K562 (cell line): ENCODE data around the gene SHISAL1.

Experiments used
- CHD4 ChIP-seq: fragments of 200-600 bp; sonication (generic); IDR thresholded peaks from 3 replicates; pipeline ENCODE4 v1.6.1; 2012; ENCODE audit warnings: low read depth, mild to moderate bottlenecking, mixed read lengths, low read length, inconsistent platforms; ENCODE audit not compliant: insufficient read depth, insufficient replicate concordance, poor library complexity, severe bottlenecking
- CREB1 ChIP-seq, 2 experiments: sonication (generic) in 1 of 2; formaldehyde crosslinking in 1 of 2; IDR thresholded peaks; 2 replicates each; pipeline versions ENCODE4 v1.6.1 to v1.8.0; 2012 to 2022; ENCODE audit warnings: inconsistent platforms in 1 of 2, mild to moderate bottlenecking in 1 of 2, missing genetic modification reagents in 1 of 2, moderate library complexity in 1 of 2
- ELF2 ChIP-seq: fragments of 250-450 bp; sonication (Bioruptor Pico); IDR thresholded peaks from 2 replicates; pipeline ENCODE4 v1.5.0; 2021; ENCODE audit warnings: mild to moderate bottlenecking
- EZH2 ChIP-seq: IDR thresholded peaks from 2 replicates; pipeline ENCODE4 v1.6.1; 2012; ENCODE audit warnings: low read depth, mild to moderate bottlenecking, inconsistent platforms, low read length, borderline replicate concordance
- HNRNPUL1 ChIP-seq: fragments of 200-400 bp; formaldehyde crosslinking; IDR thresholded peaks from 2 replicates; pipeline ENCODE4 v1.6.1; 2017; ENCODE audit warnings: low read length
- MYC ChIP-seq, 2 experiments: fragments of 250-450 bp in 1 of 2; sonication (Bioruptor Pico) in 1 of 2; IDR thresholded peaks; 2 replicates each; pipeline versions ENCODE4 v1.5.1 to v1.6.1; 2012 to 2021; ENCODE audit warnings: low read depth in 2 of 2, borderline replicate concordance in 1 of 2, improper control_type of control experiment in 1 of 2, low read length in 1 of 2, mild to moderate bottlenecking in 1 of 2, moderate library complexity in 1 of 2
- RBM15 ChIP-seq: fragments of 200-400 bp; formaldehyde crosslinking; IDR thresholded peaks from 2 replicates; pipeline ENCODE4 v1.6.1; 2018; ENCODE audit warnings: mild to moderate bottlenecking, low read length, moderate library complexity; ENCODE audit not compliant: insufficient read depth
- ZNF124 ChIP-seq: sonication (generic); formaldehyde crosslinking; IDR thresholded peaks from 2 replicates; pipeline ENCODE4 v1.8.1; 2022; ENCODE audit warnings: missing genetic modification reagents
- ZNF592 ChIP-seq: fragments of 450-650 bp; IDR thresholded peaks from 2 replicates; pipeline ENCODE4 v1.6.1; 2017; ENCODE audit warnings: antibody characterized with exemption, mild to moderate bottlenecking
- TF ChIP-seq, protein P1 (sequence below): sonication (generic); formaldehyde crosslinking; IDR thresholded peaks from 2 replicates; pipeline ENCODE4 v1.8.0; 2022; ENCODE audit warnings: mild to moderate bottlenecking, missing genetic modification reagents
- TF ChIP-seq, protein P2 (sequence below): sonication (generic); formaldehyde crosslinking; IDR thresholded peaks from 2 replicates; pipeline ENCODE4 v1.8.0; 2022; ENCODE audit warnings: mild to moderate bottlenecking, missing genetic modification reagents

- TF ChIP-seq ELF2 (CRISPR knock-in tag) (no peak), HNRNPUL1 (no peak), CREB1 (IDR thresholded peaks at IDR 0.05) (no peak), CREB1 (CRISPR knock-in tag; IDR thresholded peaks at IDR 0.05) (no peak), MYC (IDR thresholded peaks at IDR 0.05; ENCODE audit: low read depth, low read length) (no peak), MYC (CRISPR knock-in tag; IDR thresholded peaks at IDR 0.05; ENCODE audit: borderline replicate concordance, low read depth) (no peak), EZH2 (no peak), ZNF124 (CRISPR knock-in tag) (no peak), CHD4 (no peak), ZNF592 (no peak), RBM15 (no peak)
- TF ChIP-seq, protein P1, sequence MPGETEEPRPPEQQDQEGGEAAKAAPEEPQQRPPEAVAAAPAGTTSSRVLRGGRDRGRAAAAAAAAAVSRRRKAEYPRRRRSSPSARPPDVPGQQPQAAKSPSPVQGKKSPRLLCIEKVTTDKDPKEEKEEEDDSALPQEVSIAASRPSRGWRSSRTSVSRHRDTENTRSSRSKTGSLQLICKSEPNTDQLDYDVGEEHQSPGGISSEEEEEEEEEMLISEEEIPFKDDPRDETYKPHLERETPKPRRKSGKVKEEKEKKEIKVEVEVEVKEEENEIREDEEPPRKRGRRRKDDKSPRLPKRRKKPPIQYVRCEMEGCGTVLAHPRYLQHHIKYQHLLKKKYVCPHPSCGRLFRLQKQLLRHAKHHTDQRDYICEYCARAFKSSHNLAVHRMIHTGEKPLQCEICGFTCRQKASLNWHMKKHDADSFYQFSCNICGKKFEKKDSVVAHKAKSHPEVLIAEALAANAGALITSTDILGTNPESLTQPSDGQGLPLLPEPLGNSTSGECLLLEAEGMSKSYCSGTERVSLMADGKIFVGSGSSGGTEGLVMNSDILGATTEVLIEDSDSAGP (CRISPR knock-in tag): no peak
- TF ChIP-seq, protein P2, sequence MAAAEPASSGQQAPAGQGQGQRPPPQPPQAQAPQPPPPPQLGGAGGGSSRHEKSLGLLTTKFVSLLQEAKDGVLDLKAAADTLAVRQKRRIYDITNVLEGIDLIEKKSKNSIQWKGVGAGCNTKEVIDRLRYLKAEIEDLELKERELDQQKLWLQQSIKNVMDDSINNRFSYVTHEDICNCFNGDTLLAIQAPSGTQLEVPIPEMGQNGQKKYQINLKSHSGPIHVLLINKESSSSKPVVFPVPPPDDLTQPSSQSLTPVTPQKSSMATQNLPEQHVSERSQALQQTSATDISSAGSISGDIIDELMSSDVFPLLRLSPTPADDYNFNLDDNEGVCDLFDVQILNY (CRISPR knock-in tag): no peak
Measured at GRCh38 chr22:44246615-44247326, 66.0 kb downstream of the SHISAL1 start.
